ENCODE results near the gene ZNF408.

The ZNF408 gene

GRCh38 chr11:46675949-46676348 is 24.9 kb upstream of the ZNF408 start:
- in situ Hi-C loops (cut with MboI; ENCODE audit: low sequenced_read_pairs), result no loop called here

GRCh38 chr11:46676436-46677158 is 24.2 kb upstream of the ZNF408 start:
- in situ Hi-C loops (cut with MboI; ENCODE audit: low sequenced_read_pairs), result no loop called here

- in situ Hi-C loops (cut with MboI; ENCODE audit: low sequenced_read_pairs), result no loop called here
These were observed 23.7 kb upstream of the ZNF408 start for GRCh38 chr11:46677169-46677568.

- in situ Hi-C loops (cut with MboI; ENCODE audit: low sequenced_read_pairs), result no loop called here
These were observed 22.7 kb upstream of the ZNF408 start for GRCh38 chr11:46677991-46678740.

- in situ Hi-C loops (cut with MboI; ENCODE audit: low sequenced_read_pairs), result no loop called here
These were observed 22.1 kb upstream of the ZNF408 start for GRCh38 chr11:46678741-46679130.

- in situ Hi-C loops (cut with MboI; ENCODE audit: low sequenced_read_pairs), result no loop called here
These were observed 21.3 kb upstream of the ZNF408 start for GRCh38 chr11:46679241-46680163.

GRCh38 chr11:46680164-46680760 is 20.6 kb upstream of the ZNF408 start:
- in situ Hi-C loops (cut with MboI; ENCODE audit: low sequenced_read_pairs), result no loop called here

GRCh38 chr11:46680815-46681214 is 20.0 kb upstream of the ZNF408 start:
- in situ Hi-C loops (cut with MboI; ENCODE audit: low sequenced_read_pairs), result no loop called here

- in situ Hi-C loops (cut with MboI; ENCODE audit: low sequenced_read_pairs), result no loop called here
These were observed 19.0 kb upstream of the ZNF408 start for GRCh38 chr11:46681814-46682213.

GRCh38 chr11:46682773-46683752 is 17.8 kb upstream of the ZNF408 start:
- in situ Hi-C loops (cut with MboI; ENCODE audit: low sequenced_read_pairs), result no loop called here

- in situ Hi-C loops (cut with MboI; ENCODE audit: low sequenced_read_pairs), result no loop called here
These were observed 16.5 kb upstream of the ZNF408 start for GRCh38 chr11:46684367-46684766.

GRCh38 chr11:46686886-46687795 is 13.7 kb upstream of the ZNF408 start:
- in situ Hi-C loops (cut with MboI; ENCODE audit: low sequenced_read_pairs), result no loop called here

GRCh38 chr11:46690702-46691101 is 10.1 kb upstream of the ZNF408 start:
- in situ Hi-C loops (cut with MboI; ENCODE audit: low sequenced_read_pairs), result no loop called here

- in situ Hi-C loops (cut with MboI; ENCODE audit: low sequenced_read_pairs), result no loop called here
These were observed 8.4 kb upstream of the ZNF408 start for GRCh38 chr11:46692450-46692849.

- in situ Hi-C loops (cut with MboI; ENCODE audit: low sequenced_read_pairs), result no loop called here
These were observed 7.2 kb upstream of the ZNF408 start for GRCh38 chr11:46693597-46694012.

GRCh38 chr11:46694072-46694471 is 6.8 kb upstream of the ZNF408 start:
- in situ Hi-C loops (cut with MboI; ENCODE audit: low sequenced_read_pairs), result no loop called here

- in situ Hi-C loops (cut with MboI; ENCODE audit: low sequenced_read_pairs), result no loop called here
These were observed 6.2 kb upstream of the ZNF408 start for GRCh38 chr11:46694607-46695006.

GRCh38 chr11:46695345-46696211 is 5.3 kb upstream of the ZNF408 start:
- in situ Hi-C loops (cut with MboI; ENCODE audit: low sequenced_read_pairs), result no loop called here
